SU-DHL-6 (cell line): ENCODE data around the gene BCAS3.
"Not testable (repeated sequence)": the region's sequence is repeated elsewhere in the genome, so short reads cannot be mapped to it uniquely, and the experiment has no call there.

Experiments used
- H2AFZ ChIP-seq: fragments of 200-600 bp; sonication (generic); 2 replicates; pipeline ENCODE4 v1.6.1; 2014; ENCODE audit warnings: low read depth, mild to moderate bottlenecking, moderate library complexity, mixed read lengths, antibody characterized with exemption, low read length; ENCODE audit not compliant: severe bottlenecking
- H3F3A ChIP-seq: fragments of 200-600 bp; shearing (Covaris generic); 2 replicates; pipeline ENCODE4 v1.6.0; 2016; ENCODE audit warnings: antibody characterized with exemption, mild to moderate bottlenecking; ENCODE audit not compliant: insufficient read depth
- H3K27ac ChIP-seq: fragments of 200-600 bp; sonication (generic); 2 replicates; pipeline ENCODE4 v1.5.1; 2016; ENCODE audit warnings: low read depth, mild to moderate bottlenecking, low read length, moderate library complexity, mixed read lengths
- H3K27me3 ChIP-seq: fragments of 200-600 bp; sonication (generic), shearing (Covaris generic); 2 replicates; pipeline ENCODE4 v1.6.0; 2014; ENCODE audit warnings: mild to moderate bottlenecking, low read length
- H3K36me3 ChIP-seq: fragments of 200-600 bp; sonication (generic); 2 replicates; pipeline ENCODE4 v1.6.1; 2014; ENCODE audit warnings: mild to moderate bottlenecking, low read length, mixed read lengths
- H3K4me2 ChIP-seq: fragments of 300-600, 200-600 bp; shearing (Covaris generic), sonication (generic); 2 replicates; pipeline ENCODE4 v1.6.0; 2014; ENCODE audit warnings: low read length, low read depth, mild to moderate bottlenecking; ENCODE audit not compliant: poor library complexity, severe bottlenecking
- H3K4me3 ChIP-seq: fragments of 200-600 bp; sonication (generic); 2 replicates; pipeline ENCODE4 v1.5.1; 2014; ENCODE audit warnings: antibody characterized with exemption, low read length, mild to moderate bottlenecking, mixed read lengths; ENCODE audit not compliant: insufficient read depth, poor library complexity, severe bottlenecking
- H3K79me2 ChIP-seq: fragments of 200-600 bp; sonication (generic); 2 replicates; pipeline ENCODE4 v1.6.1; 2014; ENCODE audit warnings: mild to moderate bottlenecking, low read length, moderate library complexity; ENCODE audit not compliant: insufficient read depth
- H3K9ac ChIP-seq: fragments of 200-600 bp; sonication (generic); 2 replicates; pipeline ENCODE4 v1.7.0; 2014; ENCODE audit warnings: mild to moderate bottlenecking, low read length
- H3K9me2 ChIP-seq: fragments of 200-600 bp; sonication (generic); replicated peaks from 2 replicates; pipeline ENCODE4 v1.6.1; 2014; ENCODE audit warnings: low read length; ENCODE audit not compliant: insufficient read depth
- H3K9me3 ChIP-seq: fragments of 200-600 bp; sonication (generic); 2 replicates; pipeline ENCODE4 v1.6.1; 2014; ENCODE audit warnings: low read length, mixed read lengths; ENCODE audit not compliant: insufficient read depth
- H4K20me1 ChIP-seq: fragments of 200-600 bp; sonication (generic); 2 replicates; pipeline ENCODE4 v1.6.1; 2014; ENCODE audit warnings: low read depth, mild to moderate bottlenecking, antibody characterized with exemption, low read length, moderate library complexity, mixed read lengths
- CTCF ChIP-seq: fragments of 200-600 bp; sonication (generic); IDR thresholded peaks from one replicate; pipeline ENCODE4 v1.5.1; 2017; ENCODE audit warnings: antibody characterized with exemption, mild to moderate bottlenecking, low read length, moderate library complexity; ENCODE audit not compliant: insufficient read depth, poor library complexity, severe bottlenecking
- EZH2phosphoT487 ChIP-seq: fragments of 200-600 bp; sonication (generic), shearing (Covaris generic); conservative IDR thresholded peaks from 2 replicates; pipeline ENCODE4 v1.6.1; 2018; ENCODE audit warnings: mild to moderate bottlenecking, antibody characterized with exemption, low read length, moderate library complexity, mixed read lengths

Gene BCAS3

DNA sequence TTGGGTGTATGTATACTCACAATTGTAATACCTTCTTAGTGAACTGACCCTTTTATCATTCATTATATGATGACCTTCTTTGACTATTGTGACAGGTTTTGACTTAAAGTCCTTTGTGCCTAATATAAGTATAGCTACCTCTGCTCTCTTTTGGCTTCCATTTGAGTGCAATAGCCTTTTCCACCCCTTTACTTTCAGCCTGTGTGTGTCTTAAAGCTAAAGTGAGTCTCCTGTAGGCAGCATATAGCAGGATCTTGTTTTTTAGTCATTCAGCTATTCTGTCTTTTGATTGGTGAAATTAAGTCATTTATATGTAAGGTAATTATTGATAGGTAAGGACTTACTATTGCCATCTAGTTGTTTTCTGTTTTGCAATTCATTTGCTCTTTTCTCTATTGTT, 758.6 kb downstream of the BCAS3 start:
- peaks cover 3% of the 10 kb centered on the region; the same call in 1 of the 2 replicates for H3K9me3 ChIP-seq
- no peaks in the 10 kb centered on the region for H4K20me1 ChIP-seq
- H3K27me3 ChIP-seq, result no peaks in the 10 kb centered on the region
- no peak overlapping the region for H3K9ac ChIP-seq
- H3K36me3 ChIP-seq, result no peaks in the 10 kb centered on the region
- H3K9me2 ChIP-seq, result no peaks in the 10 kb centered on the region
- TF ChIP-seq EZH2phosphoT487 (no peak), CTCF (no peak)
- H3K4me2 ChIP-seq, result no peak overlapping the region
- no peak overlapping the region for H3K27ac ChIP-seq
- H3K79me2 ChIP-seq, result no peaks in the 10 kb centered on the region
- H3K4me3 ChIP-seq, result no peak overlapping the region
- no peak overlapping the region for H2AFZ ChIP-seq
- no peaks in the 10 kb centered on the region for H3F3A ChIP-seq

- Histone ChIP-seq H3K9me2 (no peaks in the 10 kb centered on the region), H4K20me1 (no peaks in the 10 kb centered on the region), H3K27ac (no peak overlapping the region), H2AFZ (no peak overlapping the region), H3K4me2 (no peak overlapping the region), H3K36me3 (no peaks in the 10 kb centered on the region), H3K27me3 (no peaks in the 10 kb centered on the region), H3K9ac (no peak overlapping the region), H3K79me2 (no peaks in the 10 kb centered on the region), H3K4me3 (no peak overlapping the region), H3K9me3 (peaks cover 3% of the 10 kb centered on the region; the same call in 1 of the 2 replicates), H3F3A (no peaks in the 10 kb centered on the region)
- TF ChIP-seq CTCF (no peak), EZH2phosphoT487 (no peak)
Measured at GRCh38 chr17:61436995-61437704, 759.5 kb downstream of the BCAS3 start.

DNA sequence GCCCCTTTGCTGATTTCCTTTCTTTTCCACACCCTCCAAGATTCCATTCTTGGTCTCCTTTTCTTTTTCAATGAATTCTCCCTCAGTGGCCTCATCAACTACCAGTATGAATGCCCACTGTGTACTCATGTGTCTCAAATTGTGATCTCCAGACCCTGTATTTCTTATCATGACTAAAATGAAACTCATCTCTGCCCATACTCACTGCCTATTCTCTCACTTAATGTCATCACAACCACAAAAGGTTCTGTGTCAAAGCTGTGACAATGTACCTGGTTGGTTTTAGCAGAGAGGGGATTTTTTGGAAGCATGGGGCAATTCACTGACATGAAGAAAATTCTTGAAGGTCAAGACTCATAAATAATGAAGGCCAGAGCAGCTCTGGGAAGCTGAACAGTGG, 763.0 kb downstream of the BCAS3 start:
- no peaks in the 10 kb centered on the region for H3K9me2 ChIP-seq
- H4K20me1 ChIP-seq, result no peaks in the 10 kb centered on the region
- no peak overlapping the region for H3K9ac ChIP-seq

DNA sequence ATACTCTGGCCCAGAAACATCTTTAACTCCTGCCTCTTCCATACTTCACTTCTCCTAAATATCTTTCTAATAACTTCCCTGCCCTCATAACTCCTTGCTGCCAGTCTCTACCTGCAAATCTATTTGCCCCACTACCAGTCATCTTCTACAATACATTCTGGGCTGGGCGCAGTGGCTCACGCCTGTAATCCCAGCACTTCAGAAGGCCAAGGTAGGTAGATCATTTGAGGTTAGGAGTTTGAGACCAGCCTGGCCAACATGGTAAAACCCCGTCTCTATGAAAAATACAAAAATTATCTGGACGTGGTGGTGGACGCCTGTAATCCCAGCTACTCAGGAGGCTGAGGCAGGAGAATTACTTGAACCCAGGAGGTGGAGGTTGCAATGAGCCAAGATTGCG, 763.9 kb downstream of the BCAS3 start:
- not testable (repeated sequence) for H3K9me2 ChIP-seq, H2AFZ ChIP-seq, H3K9ac ChIP-seq, H3K4me2 ChIP-seq, H3K79me2 ChIP-seq, H4K20me1 ChIP-seq, H3K27me3 ChIP-seq, H3F3A ChIP-seq, H3K9me3 ChIP-seq, H3K27ac ChIP-seq, H3K4me3 ChIP-seq, H3K36me3 ChIP-seq

More for the DNA sequence above, 763.0 kb downstream of the BCAS3 start:
- Histone ChIP-seq H2AFZ (no peak overlapping the region), H3K27me3 (no peaks in the 10 kb centered on the region), H3K79me2 (no peaks in the 10 kb centered on the region), H3K9me3 (peaks cover 3% of the 10 kb centered on the region; the same call in 1 of the 2 replicates), H3F3A (no peaks in the 10 kb centered on the region), H3K4me2 (no peak overlapping the region), H3K36me3 (no peaks in the 10 kb centered on the region), H3K4me3 (no peak overlapping the region), H3K27ac (no peak overlapping the region)
- TF ChIP-seq CTCF, result no peak
- TF ChIP-seq EZH2phosphoT487, result no peak
